Right lung (tissue), 5 donors: ENCODE results near the gene C1GALT1C1. TPM values are rescaled to one million over a fixed set of nuclear protein-coding genes. Genes with fewer than 3 reads are reported as not detected.

Source experiments
- DNase-seq, 2 donors: peaks; one replicate each; pipeline ENCODE4 v3.0.0-alpha.2; 2013
- polyA plus RNA-seq, 5 donors: library from polyadenylated mRNA; unstranded; fragments of 120-200 nt; gene quantifications; one replicate each; pipeline versions ENCODE4 v1.2.1 to v1.2.3, GENCODE V29; 2013; ENCODE audit warnings: inconsistent platforms in 1 of 5, low replicate concordance in 1 of 5; ENCODE audit not compliant: insufficient read length in 5 of 5, insufficient read depth in 1 of 5

C1GALT1C1 gene
- polyA plus RNA-seq, 5 donors, result 20.1 to 26.0 (median 22.8) TPM

- DNase-seq, result peak in 1 of 2 donors; percentile 17
Measured at GRCh38 chrX:120604361-120604782, 25.5 kb downstream of the C1GALT1C1 start.

- peak; percentile 82 to 86 for DNase-seq
Measured at GRCh38 chrX:120603707-120604360, 26.0 kb downstream of the C1GALT1C1 start, which contains the start of gene MCTS1. MCTS1 (plus strand) TSS chrX:120604101; CDS start chrX:120604237, 136 bp downstream.

- DNase-seq, result no peak
Measured at GRCh38 chrX:120585702-120586101, 44.2 kb downstream of the C1GALT1C1 start.

Other genes with a start within 250 kb of the C1GALT1C1 start
- 10 to 100 TPM; 76.4 to 96.8 (median 93.9) TPM for gene LAMP2, start 160.8 kb downstream of the C1GALT1C1 start, polyA plus RNA-seq
- 10 to 100 TPM; 48.0 to 79.7 (median 73.0) TPM for gene CUL4B, start 69.1 kb downstream of the C1GALT1C1 start, polyA plus RNA-seq
- gene MCTS1, start 26.0 kb downstream of the C1GALT1C1 start, polyA plus RNA-seq, result 10 to 100 TPM; 50.9 to 63.6 (median 56.6) TPM
- not detected for gene CT47B1, start 245.8 kb upstream of the C1GALT1C1 start, polyA plus RNA-seq